ENCODE results near the gene FAM3A.

DNA sequence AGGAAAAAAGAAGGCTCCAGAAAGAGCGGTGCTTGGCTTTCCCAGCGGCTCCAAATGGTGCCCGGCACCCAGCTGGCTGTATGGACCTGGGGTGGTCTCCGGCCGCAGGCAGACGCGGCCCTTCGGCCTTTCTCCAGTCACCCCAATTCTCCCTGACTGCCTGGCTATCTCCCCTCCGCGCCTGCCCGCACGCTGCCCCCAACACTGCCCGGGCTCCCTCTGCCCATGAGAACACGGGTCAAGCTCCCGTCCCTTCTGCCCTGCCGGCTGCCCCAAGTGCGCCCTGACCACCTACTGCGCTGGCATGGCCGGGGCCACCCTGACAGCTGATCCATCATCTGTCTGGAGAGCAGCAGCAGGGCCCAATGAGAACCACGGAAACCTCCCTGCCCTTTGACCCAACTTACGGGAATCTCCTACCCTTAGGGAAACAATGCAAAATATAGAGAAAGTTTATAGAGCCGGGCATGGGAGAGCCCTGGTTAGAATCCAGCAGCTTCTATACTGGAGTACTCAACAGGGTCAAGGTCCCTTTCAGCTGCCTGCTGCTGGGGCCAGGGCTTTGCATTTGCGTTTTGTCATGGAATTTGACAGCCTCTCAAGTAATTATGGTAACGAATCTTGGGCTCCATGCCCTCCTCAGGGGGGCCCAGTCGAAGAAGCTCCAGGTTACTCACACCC, 1.2 kb upstream of the FAM3A start:
- TF ChIP-seq SREBF2 (IDR thresholded peaks at IDR 0.05; ENCODE audit: low read length) (no peak), RELB (IDR thresholded peaks at IDR 0.05; ENCODE audit: low read depth) (no peak), BRCA1 (IDR thresholded peaks at IDR 0.05; ENCODE audit: low read depth, low read length) (no peak), ZNF384 (IDR thresholded peaks at IDR 0.05; ENCODE audit: borderline replicate concordance, low read depth, low read length) (no peak), EP300 (IDR thresholded peaks at IDR 0.05; ENCODE audit: borderline replicate concordance in 1 of 2, control insufficient read depth in 1 of 2, low read depth in 2 of 2, low read length in 2 of 2) (no peak), CTCF (IDR thresholded peaks at IDR 0.05 in 2 of 3, conservative IDR thresholded peaks at IDR 0.05 in 1 of 3; ENCODE audit: control insufficient read depth in 2 of 3, extremely low read depth in 1 of 3, insufficient read depth in 1 of 3, low read depth in 3 of 3, low read length in 3 of 3) (no peak), EZH2 (IDR thresholded peaks at IDR 0.05; ENCODE audit: borderline replicate concordance, control insufficient read depth, low read depth, low read length) (no peak), ASH2L (IDR thresholded peaks at IDR 0.05; ENCODE audit: borderline replicate concordance, low read depth) (no peak), POLR2A (IDR thresholded peaks at IDR 0.05; ENCODE audit: low read depth, low read length) (no peak), TAF1 (IDR thresholded peaks at IDR 0.05; ENCODE audit: borderline replicate concordance, low read depth, low read length) (no peak), TCF12 (IDR thresholded peaks at IDR 0.05; ENCODE audit: low read depth, low read length) (no peak), POLR2AphosphoS5 (IDR thresholded peaks at IDR 0.05; ENCODE audit: low read length) (no peak), NBN (IDR thresholded peaks at IDR 0.05) (no peak), MTA3 (IDR thresholded peaks at IDR 0.05; ENCODE audit: borderline replicate concordance, low read length) (no peak)
